Lung microvascular endothelial cell (primary cell): Measurements from ENCODE around the gene TDRD9. TPM values are rescaled to one million over a fixed set of nuclear protein-coding genes. Genes with fewer than 3 reads are reported as not detected.
"Not testable (repeated sequence)": the region's sequence is repeated elsewhere in the genome, so short reads cannot be mapped to it uniquely, and the experiment has no call there.

Experiments
- DNase-seq, 2 donors: peaks; one replicate each; pipeline versions ENCODE4 v3.0.0 to v3.0.0-alpha.2; 2010; ENCODE audit warnings: low read depth in 2 of 2
- total RNA-seq: library from RNA; depleted of rRNA; stranded (reverse); fragments of >200 nt; gene quantifications from 2 replicates; pipeline ENCODE4 v1.2.1, GENCODE V29; 2014

Gene TDRD9
- total RNA-seq, 1 donor from 2014 or later, result 0.99 TPM

- peak; percentile 94 for DNase-seq
These were observed 7.0 kb upstream of the TDRD9 start for GRCh38 chr14:103920981-103921854.

GRCh38 chr14:103921855-103922200 lies 6.4 kb upstream of the TDRD9 start:
- not testable (repeated sequence) for DNase-seq

- DNase-seq, result peak; percentile 12 to 94
These were observed 4.4 kb upstream of the TDRD9 start for GRCh38 chr14:103923863-103924262.

GRCh38 chr14:103925316-103925715 lies 2.9 kb upstream of the TDRD9 start:
- DNase-seq, result no peak

- DNase-seq, result no peak
These were observed 690 bp upstream of the TDRD9 start for GRCh38 chr14:103927566-103927965.

- DNase-seq, result no peak
These were observed 1.9 kb downstream of the TDRD9 start for GRCh38 chr14:103930051-103930604.

- DNase-seq, result no peak
These were observed 3.2 kb downstream of the TDRD9 start for GRCh38 chr14:103931422-103931821.

- DNase-seq, result no peak
These were observed 4.7 kb downstream of the TDRD9 start for GRCh38 chr14:103932791-103933490.

- no peak for DNase-seq
These were observed 6.8 kb downstream of the TDRD9 start for GRCh38 chr14:103935102-103935501.

- DNase-seq, result no peak
These were observed 13.2 kb downstream of the TDRD9 start for GRCh38 chr14:103941462-103941861.

GRCh38 chr14:103941973-103942736 lies 13.9 kb downstream of the TDRD9 start, which contains the start of gene RD3L:
RD3L (minus strand) TSS chr14:103942529; CDS start chr14:103941695, 834 bp downstream.
- no peak for DNase-seq

- DNase-seq, result no peak
These were observed 15.4 kb downstream of the TDRD9 start for GRCh38 chr14:103943673-103944072.

GRCh38 chr14:103946975-103947374 lies 18.7 kb downstream of the TDRD9 start:
- DNase-seq, result no peak

GRCh38 chr14:103948442-103948841 lies 20.2 kb downstream of the TDRD9 start:
- no peak for DNase-seq

GRCh38 chr14:103949131-103949790 lies 21.0 kb downstream of the TDRD9 start:
- DNase-seq, result no peak

- DNase-seq, result peak in 1 of 2 donors; percentile 42
These were observed 32.3 kb downstream of the TDRD9 start for GRCh38 chr14:103960457-103961055.

- DNase-seq, result no peak
These were observed 33.8 kb downstream of the TDRD9 start for GRCh38 chr14:103961928-103962578.

GRCh38 chr14:103966631-103967030 lies 38.4 kb downstream of the TDRD9 start:
- no peak for DNase-seq

GRCh38 chr14:103969961-103970360 lies 41.7 kb downstream of the TDRD9 start:
- no peak for DNase-seq

- DNase-seq, result no peak
These were observed 45.1 kb downstream of the TDRD9 start for GRCh38 chr14:103973354-103973753.
